ENCODE measurements around the gene CSRP3. TPM values are rescaled to one million over a fixed set of nuclear protein-coding genes. Genes with fewer than 3 reads are reported as not detected.

The CSRP3 gene
- total and polyA plus RNA-seq, 9 of the 15 experiments (the other 6 are each of a cell fraction or from before 2014, with no cell fraction given), result 0.14 TPM; not detected in 8

DNA sequence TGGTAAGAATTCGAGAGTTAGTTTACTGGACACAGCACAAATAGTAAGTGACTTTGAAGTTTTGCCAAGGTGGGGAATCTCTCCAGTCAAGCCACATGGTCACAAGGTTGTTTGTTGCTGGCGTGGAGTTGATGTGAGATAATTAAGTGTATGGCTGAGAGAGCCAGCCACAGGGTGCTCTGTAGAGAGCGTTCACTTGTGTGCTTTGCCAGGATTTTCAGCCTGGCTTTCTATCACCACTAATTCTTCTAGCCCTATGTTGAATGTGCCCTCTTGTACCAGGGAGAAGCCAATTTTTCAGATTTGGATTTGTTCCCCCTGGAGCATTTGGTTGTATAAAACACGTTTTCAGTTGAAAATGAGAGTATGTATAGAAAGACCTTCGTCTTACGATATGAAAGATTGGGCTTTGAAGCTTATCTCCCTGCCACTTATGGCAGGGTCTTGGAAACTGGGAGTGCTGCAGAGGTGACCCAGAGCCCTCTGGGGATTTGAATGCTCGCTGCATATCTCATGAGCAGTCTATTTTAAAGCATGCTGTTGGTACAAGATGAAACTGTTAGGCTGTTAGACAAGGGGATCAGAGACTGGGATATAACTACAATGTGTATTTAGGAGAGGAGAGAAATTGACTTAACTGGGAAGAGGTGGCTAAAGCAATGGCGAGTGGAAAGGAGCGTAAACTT lies 28.6 kb downstream of the CSRP3 start (continued):
- TF ChIP-seq, protein P1, sequence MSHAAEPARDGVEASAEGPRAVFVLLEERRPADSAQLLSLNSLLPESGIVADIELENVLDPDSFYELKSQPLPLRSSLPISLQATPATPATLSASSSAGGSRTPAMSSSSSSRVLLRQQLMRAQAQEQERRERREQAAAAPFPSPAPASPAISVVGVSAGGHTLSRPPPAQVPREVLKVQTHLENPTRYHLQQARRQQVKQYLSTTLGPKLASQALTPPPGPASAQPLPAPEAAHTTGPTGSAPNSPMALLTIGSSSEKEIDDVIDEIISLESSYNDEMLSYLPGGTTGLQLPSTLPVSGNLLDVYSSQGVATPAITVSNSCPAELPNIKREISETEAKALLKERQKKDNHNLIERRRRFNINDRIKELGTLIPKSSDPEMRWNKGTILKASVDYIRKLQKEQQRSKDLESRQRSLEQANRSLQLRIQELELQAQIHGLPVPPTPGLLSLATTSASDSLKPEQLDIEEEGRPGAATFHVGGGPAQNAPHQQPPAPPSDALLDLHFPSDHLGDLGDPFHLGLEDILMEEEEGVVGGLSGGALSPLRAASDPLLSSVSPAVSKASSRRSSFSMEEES (CRISPR knock-in tag; IDR thresholded peaks at IDR 0.05), result no peak
- no peak for TF ChIP-seq ZNF224 (CRISPR knock-in tag; IDR thresholded peaks at IDR 0.05)
- no peak for TF ChIP-seq HLTF (IDR thresholded peaks at IDR 0.05)
- TF ChIP-seq, protein P2, sequence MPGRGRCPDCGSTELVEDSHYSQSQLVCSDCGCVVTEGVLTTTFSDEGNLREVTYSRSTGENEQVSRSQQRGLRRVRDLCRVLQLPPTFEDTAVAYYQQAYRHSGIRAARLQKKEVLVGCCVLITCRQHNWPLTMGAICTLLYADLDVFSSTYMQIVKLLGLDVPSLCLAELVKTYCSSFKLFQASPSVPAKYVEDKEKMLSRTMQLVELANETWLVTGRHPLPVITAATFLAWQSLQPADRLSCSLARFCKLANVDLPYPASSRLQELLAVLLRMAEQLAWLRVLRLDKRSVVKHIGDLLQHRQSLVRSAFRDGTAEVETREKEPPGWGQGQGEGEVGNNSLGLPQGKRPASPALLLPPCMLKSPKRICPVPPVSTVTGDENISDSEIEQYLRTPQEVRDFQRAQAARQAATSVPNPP (IDR thresholded peaks at IDR 0.05; ENCODE audit: borderline replicate concordance, insufficient read depth, insufficient read length), result no peak
- TF ChIP-seq FOXJ2 (tag; IDR thresholded peaks at IDR 0.05), result peak; percentile 48; the same call in 1 of the 2 replicates
- no peak for TF ChIP-seq ZNF174 (CRISPR knock-in tag; IDR thresholded peaks at IDR 0.05)
- no peak for TF ChIP-seq NUFIP1 (IDR thresholded peaks at IDR 0.05; ENCODE audit: partially characterized antibody)
- TF ChIP-seq ZNF696 (CRISPR knock-in tag; conservative IDR thresholded peaks at IDR 0.05), result no peak
- TF ChIP-seq, protein P3, sequence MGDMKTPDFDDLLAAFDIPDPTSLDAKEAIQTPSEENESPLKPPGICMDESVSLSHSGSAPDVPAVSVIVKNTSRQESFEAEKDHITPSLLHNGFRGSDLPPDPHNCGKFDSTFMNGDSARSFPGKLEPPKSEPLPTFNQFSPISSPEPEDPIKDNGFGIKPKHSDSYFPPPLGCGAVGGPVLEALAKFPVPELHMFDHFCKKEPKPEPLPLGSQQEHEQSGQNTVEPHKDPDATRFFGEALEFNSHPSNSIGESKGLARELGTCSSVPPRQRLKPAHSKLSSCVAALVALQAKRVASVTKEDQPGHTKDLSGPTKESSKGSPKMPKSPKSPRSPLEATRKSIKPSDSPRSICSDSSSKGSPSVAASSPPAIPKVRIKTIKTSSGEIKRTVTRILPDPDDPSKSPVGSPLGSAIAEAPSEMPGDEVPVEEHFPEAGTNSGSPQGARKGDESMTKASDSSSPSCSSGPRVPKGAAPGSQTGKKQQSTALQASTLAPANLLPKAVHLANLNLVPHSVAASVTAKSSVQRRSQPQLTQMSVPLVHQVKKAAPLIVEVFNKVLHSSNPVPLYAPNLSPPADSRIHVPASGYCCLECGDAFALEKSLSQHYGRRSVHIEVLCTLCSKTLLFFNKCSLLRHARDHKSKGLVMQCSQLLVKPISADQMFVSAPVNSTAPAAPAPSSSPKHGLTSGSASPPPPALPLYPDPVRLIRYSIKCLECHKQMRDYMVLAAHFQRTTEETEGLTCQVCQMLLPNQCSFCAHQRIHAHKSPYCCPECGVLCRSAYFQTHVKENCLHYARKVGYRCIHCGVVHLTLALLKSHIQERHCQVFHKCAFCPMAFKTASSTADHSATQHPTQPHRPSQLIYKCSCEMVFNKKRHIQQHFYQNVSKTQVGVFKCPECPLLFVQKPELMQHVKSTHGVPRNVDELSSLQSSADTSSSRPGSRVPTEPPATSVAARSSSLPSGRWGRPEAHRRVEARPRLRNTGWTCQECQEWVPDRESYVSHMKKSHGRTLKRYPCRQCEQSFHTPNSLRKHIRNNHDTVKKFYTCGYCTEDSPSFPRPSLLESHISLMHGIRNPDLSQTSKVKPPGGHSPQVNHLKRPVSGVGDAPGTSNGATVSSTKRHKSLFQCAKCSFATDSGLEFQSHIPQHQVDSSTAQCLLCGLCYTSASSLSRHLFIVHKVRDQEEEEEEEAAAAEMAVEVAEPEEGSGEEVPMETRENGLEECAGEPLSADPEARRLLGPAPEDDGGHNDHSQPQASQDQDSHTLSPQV (IDR thresholded peaks at IDR 0.05), result no peak
- TF ChIP-seq, protein P4, sequence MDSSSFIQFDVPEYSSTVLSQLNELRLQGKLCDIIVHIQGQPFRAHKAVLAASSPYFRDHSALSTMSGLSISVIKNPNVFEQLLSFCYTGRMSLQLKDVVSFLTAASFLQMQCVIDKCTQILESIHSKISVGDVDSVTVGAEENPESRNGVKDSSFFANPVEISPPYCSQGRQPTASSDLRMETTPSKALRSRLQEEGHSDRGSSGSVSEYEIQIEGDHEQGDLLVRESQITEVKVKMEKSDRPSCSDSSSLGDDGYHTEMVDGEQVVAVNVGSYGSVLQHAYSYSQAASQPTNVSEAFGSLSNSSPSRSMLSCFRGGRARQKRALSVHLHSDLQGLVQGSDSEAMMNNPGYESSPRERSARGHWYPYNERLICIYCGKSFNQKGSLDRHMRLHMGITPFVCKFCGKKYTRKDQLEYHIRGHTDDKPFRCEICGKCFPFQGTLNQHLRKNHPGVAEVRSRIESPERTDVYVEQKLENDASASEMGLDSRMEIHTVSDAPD (CRISPR knock-in tag; IDR thresholded peaks at IDR 0.05), result no peak
- no peak for TF ChIP-seq CHCHD3 (CRISPR knock-in tag; IDR thresholded peaks at IDR 0.05)
- no peak for TF ChIP-seq MYC (IDR thresholded peaks at IDR 0.05; ENCODE audit: low read depth, low read length)
- TF ChIP-seq MYC (CRISPR knock-in tag; IDR thresholded peaks at IDR 0.05; ENCODE audit: borderline replicate concordance, low read depth), result no peak
- TF ChIP-seq ZNF707 (CRISPR knock-in tag; conservative IDR thresholded peaks at IDR 0.05), result no peak
- 0 out of 4 replicates have a peak, but pooled peaks of 1 of the 2 experiments have one; percentile 6 for TF ChIP-seq RAD21 (CRISPR knock-in tag; conservative IDR thresholded peaks at IDR 0.05 in 1 of 2, IDR thresholded peaks at IDR 0.05 in 1 of 2)
- no peak for TF ChIP-seq RBM34 (IDR thresholded peaks at IDR 0.05; ENCODE audit: borderline replicate concordance, insufficient read depth, low read length)
- peak; percentile 65; the same call in 1 of the 2 replicates for TF ChIP-seq DMBX1 (CRISPR knock-in tag; IDR thresholded peaks at IDR 0.05; ENCODE audit: borderline replicate concordance)
- no peak for TF ChIP-seq TOE1 (IDR thresholded peaks at IDR 0.05; ENCODE audit: borderline replicate concordance)
- no peak for TF ChIP-seq TOE1 (CRISPR knock-in tag; IDR thresholded peaks at IDR 0.05; ENCODE audit: borderline replicate concordance, low read depth)
